ENCODE data around the gene CERS3.

The CERS3 gene

DNA sequence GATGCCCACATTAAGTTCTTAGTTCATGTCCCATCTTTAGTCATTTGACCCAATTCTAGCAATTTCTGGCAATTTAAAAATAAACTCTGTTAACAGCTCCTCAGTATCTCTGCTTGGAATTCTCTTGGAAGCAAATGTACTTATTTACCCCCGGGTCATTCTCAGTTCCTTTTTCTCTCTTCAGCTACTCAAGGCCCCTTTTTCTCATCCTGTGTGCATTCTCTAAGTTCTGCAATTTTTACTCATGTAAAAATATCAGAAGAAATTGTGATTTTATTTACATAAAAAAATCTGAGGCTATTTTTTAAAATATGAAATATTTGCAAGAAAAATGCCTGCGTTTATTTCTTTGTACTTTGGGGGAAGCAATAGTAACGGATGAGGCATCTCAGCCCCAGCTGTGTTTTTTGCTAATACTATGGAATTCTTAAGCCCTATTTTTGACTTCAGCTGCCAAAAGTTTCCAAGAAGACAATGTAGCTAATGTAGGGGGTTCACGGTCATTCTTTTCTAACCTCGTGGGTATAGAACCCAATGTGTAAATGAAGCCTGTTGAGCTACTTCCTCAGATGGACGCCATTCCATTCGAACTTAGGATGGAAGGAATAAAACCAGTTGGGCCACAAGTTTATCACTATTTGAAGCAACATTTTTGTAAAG, 20.0 kb downstream of the CERS3 start:
- Histone ChIP-seq H3K36me3 (ENCODE audit: control insufficient read depth, insufficient read depth, low read length) (no peaks in the 10 kb centered on the region), H3K27me3 (ENCODE audit: control insufficient read depth, insufficient read depth, low read length) (no peaks in the 10 kb centered on the region), H3K4me3 (ENCODE audit: low read depth, low read length) (no peak overlapping the region), H3K9ac (ENCODE audit: low read length) (no peak overlapping the region), H3K9me3 (ENCODE audit: control insufficient read depth, insufficient read depth, low read depth, low read length) (no peaks in the 10 kb centered on the region), H3K27ac (ENCODE audit: low read depth, low read length) (no peak overlapping the region), H3K4me1 (ENCODE audit: control insufficient read depth, insufficient read depth, low read length) (no peaks in the 10 kb centered on the region)

GRCh38 chr15:100502651-100503050, 26.1 kb downstream of the CERS3 start:
- Histone ChIP-seq H3K4me3 (ENCODE audit: low read depth, low read length) (no peak overlapping the region), H3K27ac (ENCODE audit: low read depth, low read length) (no peak overlapping the region), H3K9me3 (ENCODE audit: control insufficient read depth, insufficient read depth, low read depth, low read length) (no peaks in the 10 kb centered on the region), H3K27me3 (ENCODE audit: control insufficient read depth, insufficient read depth, low read length) (no peaks in the 10 kb centered on the region), H3K9ac (ENCODE audit: low read length) (no peak overlapping the region), H3K36me3 (ENCODE audit: control insufficient read depth, insufficient read depth, low read length) (no peaks in the 10 kb centered on the region), H3K4me1 (ENCODE audit: control insufficient read depth, insufficient read depth, low read length) (no peaks in the 10 kb centered on the region)

DNA sequence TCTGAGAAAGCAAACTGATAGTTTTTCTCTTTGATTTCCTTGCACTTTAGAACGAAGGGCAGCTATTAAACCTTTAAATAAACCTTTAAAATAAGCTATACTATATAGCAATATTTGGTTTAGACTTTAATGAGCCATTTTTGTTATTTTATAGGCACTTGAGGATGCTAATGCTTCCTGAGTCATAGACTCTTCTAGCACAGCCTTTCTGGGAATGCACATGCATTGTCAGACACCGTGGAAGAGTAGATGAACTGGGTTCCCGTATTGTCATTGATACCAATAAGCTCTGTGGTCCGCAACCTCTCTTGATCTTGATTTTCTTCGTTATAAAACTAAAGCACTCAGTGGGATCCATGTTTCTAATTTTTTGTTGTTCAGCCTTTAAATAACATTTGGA, 27.6 kb downstream of the CERS3 start:
- no peak overlapping the region for H3K4me3 ChIP-seq (ENCODE audit: low read depth, low read length)
- H3K9ac ChIP-seq (ENCODE audit: low read length), result no peak overlapping the region
- H3K27ac ChIP-seq (ENCODE audit: low read depth, low read length), result no peak overlapping the region
- H3K9me3 ChIP-seq (ENCODE audit: control insufficient read depth, insufficient read depth, low read depth, low read length), result no peaks in the 10 kb centered on the region
- H3K4me1 ChIP-seq (ENCODE audit: control insufficient read depth, insufficient read depth, low read length), result no peaks in the 10 kb centered on the region
- no peaks in the 10 kb centered on the region for H3K36me3 ChIP-seq (ENCODE audit: control insufficient read depth, insufficient read depth, low read length)
- H3K27me3 ChIP-seq (ENCODE audit: control insufficient read depth, insufficient read depth, low read length), result no peaks in the 10 kb centered on the region

- H3K4me3 ChIP-seq (ENCODE audit: low read depth, low read length), result no peak overlapping the region
- H3K27me3 ChIP-seq (ENCODE audit: control insufficient read depth, insufficient read depth, low read length), result no peaks in the 10 kb centered on the region
- no peak overlapping the region for H3K27ac ChIP-seq (ENCODE audit: low read depth, low read length)
- no peaks in the 10 kb centered on the region for H3K36me3 ChIP-seq (ENCODE audit: control insufficient read depth, insufficient read depth, low read length)
- no peaks in the 10 kb centered on the region for H3K9me3 ChIP-seq (ENCODE audit: control insufficient read depth, insufficient read depth, low read depth, low read length)
- H3K9ac ChIP-seq (ENCODE audit: low read length), result no peak overlapping the region
- H3K4me1 ChIP-seq (ENCODE audit: control insufficient read depth, insufficient read depth, low read length), result no peaks in the 10 kb centered on the region
These were observed 28.3 kb downstream of the CERS3 start for GRCh38 chr15:100500226-100500990.

- Histone ChIP-seq H3K27ac (ENCODE audit: low read depth, low read length) (no peak overlapping the region), H3K4me3 (ENCODE audit: low read depth, low read length) (no peak overlapping the region), H3K27me3 (ENCODE audit: control insufficient read depth, insufficient read depth, low read length) (no peaks in the 10 kb centered on the region), H3K9me3 (ENCODE audit: control insufficient read depth, insufficient read depth, low read depth, low read length) (no peaks in the 10 kb centered on the region; the same call in 1 of the 2 replicates), H3K36me3 (ENCODE audit: control insufficient read depth, insufficient read depth, low read length) (no peaks in the 10 kb centered on the region), H3K9ac (ENCODE audit: low read length) (no peak overlapping the region), H3K4me1 (ENCODE audit: control insufficient read depth, insufficient read depth, low read length) (no peaks in the 10 kb centered on the region)
These were observed 32.9 kb downstream of the CERS3 start for GRCh38 chr15:100495861-100496260.

DNA sequence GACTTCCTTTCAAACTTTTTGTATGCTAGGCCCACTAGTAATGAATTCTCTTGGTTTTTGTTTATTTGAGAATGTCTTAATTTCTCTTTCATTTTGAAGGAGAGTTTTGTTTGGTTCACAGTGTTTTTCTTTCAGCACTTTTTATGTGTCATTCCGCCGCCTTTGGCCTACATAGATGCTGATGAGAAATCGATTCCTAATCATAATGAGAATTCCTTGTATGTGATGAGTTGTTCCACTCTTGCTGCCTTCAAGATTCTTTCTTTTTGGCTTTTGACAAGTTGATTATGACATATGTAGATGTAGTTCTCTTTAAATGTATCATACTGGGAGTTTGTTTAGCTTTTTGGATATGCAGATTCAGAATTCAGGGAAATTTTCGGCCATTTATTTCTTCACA, 35.5 kb downstream of the CERS3 start:
- Histone ChIP-seq H3K9me3 (ENCODE audit: control insufficient read depth, insufficient read depth, low read depth, low read length) (no peaks in the 10 kb centered on the region; the same call in 1 of the 2 replicates), H3K4me3 (ENCODE audit: low read depth, low read length) (no peak overlapping the region), H3K36me3 (ENCODE audit: control insufficient read depth, insufficient read depth, low read length) (no peaks in the 10 kb centered on the region), H3K9ac (ENCODE audit: low read length) (no peak overlapping the region), H3K27me3 (ENCODE audit: control insufficient read depth, insufficient read depth, low read length) (no peaks in the 10 kb centered on the region), H3K27ac (ENCODE audit: low read depth, low read length) (no peak overlapping the region), H3K4me1 (ENCODE audit: control insufficient read depth, insufficient read depth, low read length) (no peaks in the 10 kb centered on the region)

GRCh38 chr15:100484443-100484842, 44.3 kb downstream of the CERS3 start:
- Histone ChIP-seq H3K36me3 (ENCODE audit: control insufficient read depth, insufficient read depth, low read length) (no peaks in the 10 kb centered on the region), H3K4me3 (ENCODE audit: low read depth, low read length) (no peak overlapping the region), H3K9me3 (ENCODE audit: control insufficient read depth, insufficient read depth, low read depth, low read length) (no peaks in the 10 kb centered on the region)

GRCh38 chr15:100483370-100483769, 45.4 kb downstream of the CERS3 start:
- Histone ChIP-seq H3K9me3 (ENCODE audit: control insufficient read depth, insufficient read depth, low read depth, low read length) (peaks cover 7% of the 10 kb centered on the region), H3K4me1 (ENCODE audit: control insufficient read depth, insufficient read depth, low read length) (no peaks in the 10 kb centered on the region), H3K36me3 (ENCODE audit: control insufficient read depth, insufficient read depth, low read length) (no peaks in the 10 kb centered on the region), H3K27ac (ENCODE audit: low read depth, low read length) (no peak overlapping the region), H3K27me3 (ENCODE audit: control insufficient read depth, insufficient read depth, low read length) (no peaks in the 10 kb centered on the region), H3K4me3 (ENCODE audit: low read depth, low read length) (no peak overlapping the region), H3K9ac (ENCODE audit: low read length) (no peak overlapping the region)

More at GRCh38 chr15:100484443-100484842, 44.3 kb downstream of the CERS3 start:
- Histone ChIP-seq H3K27ac (ENCODE audit: low read depth, low read length) (no peak overlapping the region), H3K27me3 (ENCODE audit: control insufficient read depth, insufficient read depth, low read length) (no peaks in the 10 kb centered on the region), H3K4me1 (ENCODE audit: control insufficient read depth, insufficient read depth, low read length) (no peaks in the 10 kb centered on the region), H3K9ac (ENCODE audit: low read length) (no peak overlapping the region)

DNA sequence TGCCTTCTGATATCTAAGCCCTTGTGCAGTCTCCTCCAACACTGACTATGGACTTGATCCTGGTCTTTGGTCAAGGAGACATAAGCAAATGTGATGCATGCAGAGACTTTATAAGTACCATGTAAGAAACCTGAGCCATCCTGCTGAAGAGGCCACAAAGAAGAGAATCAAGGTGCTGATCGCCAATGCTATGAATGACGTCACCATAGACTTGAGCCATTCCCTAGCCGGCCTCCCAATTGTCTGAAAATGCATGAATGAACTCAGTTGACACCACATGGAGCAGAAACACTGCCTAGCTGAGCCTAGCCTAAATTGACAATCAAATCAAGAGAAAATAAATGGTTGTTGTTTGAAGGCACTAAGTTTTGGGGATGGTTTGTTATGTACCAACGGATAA, 51.9 kb downstream of the CERS3 start:
- no peaks in the 10 kb centered on the region for H3K27me3 ChIP-seq (ENCODE audit: control insufficient read depth, insufficient read depth, low read length)
- H3K36me3 ChIP-seq (ENCODE audit: control insufficient read depth, insufficient read depth, low read length), result no peaks in the 10 kb centered on the region
- H3K4me3 ChIP-seq (ENCODE audit: low read depth, low read length), result no peak overlapping the region
- no peak overlapping the region for H3K27ac ChIP-seq (ENCODE audit: low read depth, low read length)
- H3K9ac ChIP-seq (ENCODE audit: low read length), result no peak overlapping the region
- peaks cover 22% of the 10 kb centered on the region for H3K9me3 ChIP-seq (ENCODE audit: control insufficient read depth, insufficient read depth, low read depth, low read length)
- H3K4me1 ChIP-seq (ENCODE audit: control insufficient read depth, insufficient read depth, low read length), result no peaks in the 10 kb centered on the region

DNA sequence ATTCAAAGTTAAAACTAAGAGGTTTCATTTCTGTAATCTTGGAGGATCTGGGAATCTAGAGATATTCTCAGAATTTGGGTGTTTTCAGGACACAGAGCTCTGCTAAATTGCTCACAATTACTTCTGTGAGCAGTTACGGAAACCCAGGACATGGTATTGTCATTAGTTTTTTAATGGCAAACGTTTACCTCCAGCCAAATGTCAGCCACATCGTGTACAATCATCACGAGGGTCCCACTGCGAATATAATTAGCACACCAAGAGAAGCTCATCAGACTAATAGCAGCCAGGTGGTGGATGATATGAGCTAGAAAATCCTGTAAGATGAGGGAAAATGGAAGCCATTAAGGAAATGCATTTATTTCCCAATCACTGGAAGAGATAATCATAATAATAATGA, 56.0 kb downstream of the CERS3 start:
- no peak overlapping the region for H3K4me3 ChIP-seq (ENCODE audit: low read depth, low read length)
- no peaks in the 10 kb centered on the region for H3K27me3 ChIP-seq (ENCODE audit: control insufficient read depth, insufficient read depth, low read length)
- H3K36me3 ChIP-seq (ENCODE audit: control insufficient read depth, insufficient read depth, low read length), result no peaks in the 10 kb centered on the region
- no peak overlapping the region for H3K27ac ChIP-seq (ENCODE audit: low read depth, low read length)
- H3K9me3 ChIP-seq (ENCODE audit: control insufficient read depth, insufficient read depth, low read depth, low read length), result peaks cover 9% of the 10 kb centered on the region
- H3K4me1 ChIP-seq (ENCODE audit: control insufficient read depth, insufficient read depth, low read length), result no peaks in the 10 kb centered on the region
- no peak overlapping the region for H3K9ac ChIP-seq (ENCODE audit: low read length)

- Histone ChIP-seq H3K4me3 (ENCODE audit: low read depth, low read length) (no peak overlapping the region), H3K27me3 (ENCODE audit: control insufficient read depth, insufficient read depth, low read length) (no peaks in the 10 kb centered on the region), H3K9ac (ENCODE audit: low read length) (no peak overlapping the region), H3K36me3 (ENCODE audit: control insufficient read depth, insufficient read depth, low read length) (no peaks in the 10 kb centered on the region), H3K9me3 (ENCODE audit: control insufficient read depth, insufficient read depth, low read depth, low read length) (peaks cover 3% of the 10 kb centered on the region), H3K27ac (ENCODE audit: low read depth, low read length) (no peak overlapping the region), H3K4me1 (ENCODE audit: control insufficient read depth, insufficient read depth, low read length) (no peaks in the 10 kb centered on the region)
These were observed 56.8 kb downstream of the CERS3 start for GRCh38 chr15:100471933-100472332.

Data from HUES6 (cell line).